A673 (cell line): ENCODE measurements around the gene RLF. TPM values are rescaled to one million over a fixed set of nuclear protein-coding genes. Genes with fewer than 3 reads are reported as not detected.

Experiments used
- BruUV-seq: library from RNA; stranded (reverse); fragments of 400-500 nt; replicated peaks from 2 replicates; lab custom pipeline; 2021; lab: Mats Ljungman, UMichigan
- CTCF ChIA-PET: fragments of 300-600 bp; sonication (Branson Sonifier 250); formaldehyde crosslinking; loops from one replicate; lab custom pipeline; 2022; ENCODE audit warnings: antibody characterized with exemption; lab: Charles Lee
- POLR2A ChIA-PET: fragments of 300-600 bp; sonication (Branson Sonifier 250); formaldehyde crosslinking; loops from one replicate; lab custom pipeline; 2022; ENCODE audit warnings: antibody characterized with exemption; ENCODE audit not compliant: low non-redundant PET; lab: Charles Lee
- DNase-seq: peaks from one replicate; pipeline ENCODE4 v3.0.0-alpha.2; 2015; ENCODE audit warnings: low spot score
- H3K27ac ChIP-seq: fragments of 200-600 bp; sonication (generic); 2 replicates; pipeline ENCODE4 v1.5.1; 2016; ENCODE audit warnings: mixed run types, low read depth, mild to moderate bottlenecking, mixed read lengths, antibody characterized with exemption, low read length; ENCODE audit not compliant: poor library complexity, severe bottlenecking
- H3K27me3 ChIP-seq: fragments of 200-600 bp; sonication (generic); replicated peaks from 2 replicates; pipeline ENCODE4 v1.6.1; 2017; ENCODE audit warnings: mixed run types, low read depth, mild to moderate bottlenecking, mixed read lengths, antibody characterized with exemption, low read length; ENCODE audit not compliant: insufficient read depth, poor library complexity
- H3K36me3 ChIP-seq: fragments of 200-600 bp; sonication (generic); 2 replicates; pipeline ENCODE4 v1.6.1; 2016; ENCODE audit warnings: mixed run types, mild to moderate bottlenecking, mixed read lengths, antibody characterized with exemption, low read length; ENCODE audit not compliant: insufficient read depth, poor library complexity, severe bottlenecking
- H3K4me1 ChIP-seq: fragments of 200-600 bp; sonication (generic); 2 replicates; pipeline ENCODE4 v1.6.1; 2017; ENCODE audit warnings: mixed run types, mild to moderate bottlenecking, mixed read lengths, antibody characterized with exemption, low read length; ENCODE audit not compliant: insufficient read depth, poor library complexity, severe bottlenecking
- H3K4me3 ChIP-seq: fragments of 200-600 bp; sonication (generic); 2 replicates; pipeline ENCODE4 v1.5.1; 2016; ENCODE audit warnings: low read depth, mixed run types, mild to moderate bottlenecking, mixed read lengths, low read length; ENCODE audit not compliant: poor library complexity, severe bottlenecking
- H3K9me3 ChIP-seq: fragments of 200-600 bp; sonication (generic); 2 replicates; pipeline ENCODE4 v1.6.1; 2016; ENCODE audit warnings: mixed run types, low read depth, mild to moderate bottlenecking, mixed read lengths, antibody characterized with exemption, low read length; ENCODE audit not compliant: poor library complexity, severe bottlenecking
- EZH2 ChIP-seq: fragments of 200-600 bp; sonication (generic); IDR thresholded peaks from 2 replicates; pipeline ENCODE4 v1.6.1; 2017; ENCODE audit warnings: borderline replicate concordance, low read depth, mild to moderate bottlenecking, mixed read lengths, antibody characterized with exemption, low read length; ENCODE audit not compliant: poor library complexity, severe bottlenecking
- intact Hi-C: fragments of 100-400 bp; cut with micrococcal nuclease; formaldehyde crosslinking; loops from one replicate; pipeline ENCODE4 v1.10.0; 2022; ENCODE audit not compliant: unreplicated experiment
- total RNA-seq: library from RNA; stranded (reverse); gene quantifications from 2 replicates; pipeline ENCODE4 v1.2.3, GENCODE V29; 2021
- TF ChIP-seq, protein P1 (sequence below): fragments of 300-800, 200-600 bp; sonication (generic); conservative IDR thresholded peaks from 2 replicates; pipeline ENCODE4 v1.5.1; 2017; ENCODE audit warnings: low read depth, mild to moderate bottlenecking, antibody characterized with exemption, low read length, moderate library complexity, mixed read lengths

The RLF gene
- total RNA-seq, 1 experiment from 2014 or later = 18.1 TPM

- H3K27me3 ChIP-seq = no peaks in the 10 kb centered on the region
- BruUV-seq = no TSS peak
- intact Hi-C loops = no loop called here
- CTCF ChIA-PET = no interaction called here
- peaks cover 8% of the 10 kb centered on the region for H3K4me1 ChIP-seq
- no peaks in the 10 kb centered on the region for H3K36me3 ChIP-seq
- TF ChIP-seq, protein P1, sequence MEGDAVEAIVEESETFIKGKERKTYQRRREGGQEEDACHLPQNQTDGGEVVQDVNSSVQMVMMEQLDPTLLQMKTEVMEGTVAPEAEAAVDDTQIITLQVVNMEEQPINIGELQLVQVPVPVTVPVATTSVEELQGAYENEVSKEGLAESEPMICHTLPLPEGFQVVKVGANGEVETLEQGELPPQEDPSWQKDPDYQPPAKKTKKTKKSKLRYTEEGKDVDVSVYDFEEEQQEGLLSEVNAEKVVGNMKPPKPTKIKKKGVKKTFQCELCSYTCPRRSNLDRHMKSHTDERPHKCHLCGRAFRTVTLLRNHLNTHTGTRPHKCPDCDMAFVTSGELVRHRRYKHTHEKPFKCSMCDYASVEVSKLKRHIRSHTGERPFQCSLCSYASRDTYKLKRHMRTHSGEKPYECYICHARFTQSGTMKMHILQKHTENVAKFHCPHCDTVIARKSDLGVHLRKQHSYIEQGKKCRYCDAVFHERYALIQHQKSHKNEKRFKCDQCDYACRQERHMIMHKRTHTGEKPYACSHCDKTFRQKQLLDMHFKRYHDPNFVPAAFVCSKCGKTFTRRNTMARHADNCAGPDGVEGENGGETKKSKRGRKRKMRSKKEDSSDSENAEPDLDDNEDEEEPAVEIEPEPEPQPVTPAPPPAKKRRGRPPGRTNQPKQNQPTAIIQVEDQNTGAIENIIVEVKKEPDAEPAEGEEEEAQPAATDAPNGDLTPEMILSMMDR = no peak
- H3K27ac ChIP-seq = no peak overlapping the region
- no peaks in the 10 kb centered on the region for H3K9me3 ChIP-seq
- H3K4me3 ChIP-seq = no peak overlapping the region
- POLR2A ChIA-PET = no interaction called here
- DNase-seq = no peak
Observed at GRCh38 chr1:40178200-40178599, 17.0 kb downstream of the RLF start.

GRCh38 chr1:40179496-40180089, 18.4 kb downstream of the RLF start:
- TF ChIP-seq EZH2 = no peak
- TF ChIP-seq, protein P1 = no peak
- CTCF ChIA-PET = no interaction called here
- Histone ChIP-seq H3K27ac (no peak overlapping the region), H3K4me3 (no peak overlapping the region), H3K4me1 (peaks cover 13% of the 10 kb centered on the region), H3K9me3 (no peaks in the 10 kb centered on the region), H3K36me3 (no peaks in the 10 kb centered on the region), H3K27me3 (no peaks in the 10 kb centered on the region)
- no peak for DNase-seq
- POLR2A ChIA-PET = no interaction called here
- no TSS peak for BruUV-seq
- intact Hi-C loops = no loop called here

- peak; percentile 56 for DNase-seq
- TF ChIP-seq, protein P1 = peak; percentile 74
- no peak for TF ChIP-seq EZH2
- intact Hi-C loops = no loop called here
- no TSS peak for BruUV-seq
- H3K4me3 ChIP-seq = no peak overlapping the region
- no peaks in the 10 kb centered on the region for H3K27me3 ChIP-seq
- H3K9me3 ChIP-seq = no peaks in the 10 kb centered on the region
- ChIA-PET POLR2A (no interaction called here), CTCF (interaction anchor here (0.7 kb wide), 1 partner anchor 13 kb away, joined by 8 read pairs; no protein-coding TSS in a partner anchor)
- H3K4me1 ChIP-seq = peaks cover 13% of the 10 kb centered on the region
- no peaks in the 10 kb centered on the region for H3K36me3 ChIP-seq
- no peak overlapping the region for H3K27ac ChIP-seq
Observed at GRCh38 chr1:40183055-40183710, 22.0 kb downstream of the RLF start.
